Measurements from ENCODE around the gene DHX8.
"Not testable (repeated sequence)": the region's sequence is repeated elsewhere in the genome, so short reads cannot be mapped to it uniquely, and the experiment has no call there.

DHX8 gene

GRCh38 chr17:43462569-43462968 lies 21.2 kb upstream of the DHX8 start:
- not testable (repeated sequence) for DNase-seq (ENCODE audit: low read depth)

GRCh38 chr17:43463241-43463640 lies 20.5 kb upstream of the DHX8 start:
- DNase-seq (ENCODE audit: low read depth), result no peak

- DNase-seq (ENCODE audit: low read depth), result no peak
These were observed 19.7 kb upstream of the DHX8 start for GRCh38 chr17:43464046-43464445.

GRCh38 chr17:43465049-43465448 lies 18.7 kb upstream of the DHX8 start:
- no peak for DNase-seq (ENCODE audit: low read depth)

GRCh38 chr17:43467981-43468581 lies 15.7 kb upstream of the DHX8 start:
- DNase-seq (ENCODE audit: low read depth), result peak; percentile 83

GRCh38 chr17:43468691-43469139 lies 15.1 kb upstream of the DHX8 start:
- peak; percentile 72 for DNase-seq (ENCODE audit: low read depth)

GRCh38 chr17:43469145-43469544 lies 14.6 kb upstream of the DHX8 start:
- peak; percentile 88 for DNase-seq (ENCODE audit: low read depth)

GRCh38 chr17:43471585-43472160 lies 12.1 kb upstream of the DHX8 start:
- DNase-seq (ENCODE audit: low read depth), result no peak

- no peak for DNase-seq (ENCODE audit: low read depth)
These were observed 8.2 kb upstream of the DHX8 start for GRCh38 chr17:43475494-43476089.

- DNase-seq (ENCODE audit: low read depth), result not testable (repeated sequence)
These were observed 7.5 kb upstream of the DHX8 start for GRCh38 chr17:43476306-43476705.

GRCh38 chr17:43477832-43478634 lies 5.7 kb upstream of the DHX8 start:
- DNase-seq (ENCODE audit: low read depth), result no peak

GRCh38 chr17:43479948-43480347 lies 3.8 kb upstream of the DHX8 start:
- DNase-seq (ENCODE audit: low read depth), result no peak

- no peak for DNase-seq (ENCODE audit: low read depth)
These were observed 1.4 kb upstream of the DHX8 start for GRCh38 chr17:43482103-43483012.

- DNase-seq (ENCODE audit: low read depth), result no peak
These were observed 6.8 kb downstream of the DHX8 start for GRCh38 chr17:43490621-43491020.

- DNase-seq (ENCODE audit: low read depth), result not testable (repeated sequence)
These were observed 25.7 kb downstream of the DHX8 start for GRCh38 chr17:43509440-43509839.

- not testable (repeated sequence) for DNase-seq (ENCODE audit: low read depth)
These were observed 27.4 kb downstream of the DHX8 start for GRCh38 chr17:43511199-43511598.

GRCh38 chr17:43515656-43516055 lies 31.9 kb downstream of the DHX8 start:
- DNase-seq (ENCODE audit: low read depth), result peak; percentile 18

GRCh38 chr17:43517161-43517560 lies 33.4 kb downstream of the DHX8 start:
- DNase-seq (ENCODE audit: low read depth), result no peak

- DNase-seq (ENCODE audit: low read depth), result peak; percentile 44
These were observed 34.0 kb downstream of the DHX8 start for GRCh38 chr17:43517615-43518386.

GRCh38 chr17:43521389-43521788 lies 37.6 kb downstream of the DHX8 start:
- DNase-seq (ENCODE audit: low read depth), result no peak

Data from GM04503 (cell line).